Fibroblast of mammary gland (primary cell): ENCODE results near the gene STXBP6.

Experiments
- DNase-seq: peaks from one replicate; pipeline ENCODE4 v3.0.0-alpha.2; 2010; ENCODE audit warnings: low read depth
- H3K4me3 ChIP-seq: 2 replicates; pipeline ENCODE4 v1.5.1; 2011; ENCODE audit warnings: low read depth, mild to moderate bottlenecking, low read length, moderate library complexity; ENCODE audit not compliant: control insufficient read depth
- CTCF ChIP-seq: conservative IDR thresholded peaks from 2 replicates; pipeline ENCODE4 v1.5.1; 2011; ENCODE audit warnings: low read depth, low read length, inconsistent platforms; ENCODE audit not compliant: control insufficient read depth, insufficient read depth

Gene STXBP6

DNA sequence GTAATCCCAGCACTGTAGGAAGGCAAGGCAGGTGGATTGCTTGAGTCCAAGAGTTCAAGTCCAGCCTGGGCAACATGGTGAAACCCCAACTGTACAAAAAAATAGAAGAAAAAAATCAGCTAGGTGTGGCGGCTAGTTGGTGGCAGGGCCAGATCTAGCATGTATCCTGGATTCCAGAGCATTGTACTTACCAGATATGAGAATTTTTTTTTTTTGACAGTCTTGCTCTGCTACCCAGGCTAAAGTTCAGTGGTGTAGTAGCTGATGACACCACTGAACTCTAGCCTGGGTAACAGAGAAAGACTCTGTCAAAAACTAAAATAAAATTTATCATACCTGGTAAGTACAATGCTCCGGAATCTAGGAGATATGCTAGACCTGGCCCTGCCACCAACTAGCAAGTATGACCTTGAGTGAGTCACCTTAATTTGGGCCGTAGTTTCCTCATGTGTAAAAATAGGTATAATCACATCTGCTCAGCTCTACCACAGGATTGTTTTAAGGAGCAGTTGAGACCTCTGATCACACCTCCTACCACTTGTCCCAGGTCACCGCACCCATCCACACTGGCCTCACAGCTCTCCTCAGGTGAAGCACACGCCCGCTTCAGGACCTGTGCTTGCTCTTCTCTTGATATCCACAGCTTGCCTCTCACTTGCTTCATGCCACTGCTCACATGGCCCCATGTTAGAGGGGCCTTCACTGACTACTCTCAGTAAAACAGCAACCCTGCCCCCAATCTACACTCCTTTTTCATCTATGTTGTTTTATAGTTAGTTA is 140.2 kb downstream of the STXBP6 start:
- no peak for DNase-seq
- no peak for TF ChIP-seq CTCF
- no peak overlapping the region for H3K4me3 ChIP-seq

DNA sequence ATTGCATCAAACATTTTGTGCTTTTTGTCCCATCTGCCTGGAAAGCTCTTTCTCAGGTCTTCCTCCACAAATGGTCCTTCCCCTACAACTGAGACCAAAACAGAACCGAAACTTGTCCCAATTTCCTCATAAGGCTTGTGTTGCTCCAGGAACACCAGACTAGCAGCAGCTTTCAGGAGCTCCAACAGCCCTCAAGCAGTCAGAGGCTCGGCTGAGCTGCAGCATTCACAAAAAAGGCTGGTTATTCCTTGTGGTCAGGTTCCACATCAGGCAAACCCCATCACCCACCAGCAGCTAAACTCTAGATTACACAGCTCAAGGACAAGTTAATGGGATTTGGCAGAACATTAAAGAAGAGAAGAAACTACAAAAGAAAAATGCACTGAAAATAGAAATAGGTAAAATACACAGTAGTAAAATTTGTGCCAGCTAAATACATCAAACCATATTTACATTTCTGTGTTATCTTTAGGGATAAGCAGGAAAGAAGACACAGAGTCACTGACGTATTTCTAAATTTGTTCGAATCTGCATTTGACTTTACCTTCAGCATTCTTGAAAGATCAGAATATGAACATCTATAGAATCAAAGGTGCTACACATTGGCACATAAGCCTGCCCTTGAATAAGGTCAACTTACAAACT is 141.2 kb downstream of the STXBP6 start:
- DNase-seq: no peak
- no peak overlapping the region for H3K4me3 ChIP-seq
- no peak for TF ChIP-seq CTCF

- no peak for DNase-seq
- TF ChIP-seq CTCF: no peak
- no peak overlapping the region for H3K4me3 ChIP-seq
Observed at GRCh38 chr14:24904533-24904932, 145.4 kb downstream of the STXBP6 start.

- no peak overlapping the region for H3K4me3 ChIP-seq
- no peak for TF ChIP-seq CTCF
- DNase-seq: peak; percentile 61
Observed at GRCh38 chr14:24903337-24903736, 146.6 kb downstream of the STXBP6 start.

DNA sequence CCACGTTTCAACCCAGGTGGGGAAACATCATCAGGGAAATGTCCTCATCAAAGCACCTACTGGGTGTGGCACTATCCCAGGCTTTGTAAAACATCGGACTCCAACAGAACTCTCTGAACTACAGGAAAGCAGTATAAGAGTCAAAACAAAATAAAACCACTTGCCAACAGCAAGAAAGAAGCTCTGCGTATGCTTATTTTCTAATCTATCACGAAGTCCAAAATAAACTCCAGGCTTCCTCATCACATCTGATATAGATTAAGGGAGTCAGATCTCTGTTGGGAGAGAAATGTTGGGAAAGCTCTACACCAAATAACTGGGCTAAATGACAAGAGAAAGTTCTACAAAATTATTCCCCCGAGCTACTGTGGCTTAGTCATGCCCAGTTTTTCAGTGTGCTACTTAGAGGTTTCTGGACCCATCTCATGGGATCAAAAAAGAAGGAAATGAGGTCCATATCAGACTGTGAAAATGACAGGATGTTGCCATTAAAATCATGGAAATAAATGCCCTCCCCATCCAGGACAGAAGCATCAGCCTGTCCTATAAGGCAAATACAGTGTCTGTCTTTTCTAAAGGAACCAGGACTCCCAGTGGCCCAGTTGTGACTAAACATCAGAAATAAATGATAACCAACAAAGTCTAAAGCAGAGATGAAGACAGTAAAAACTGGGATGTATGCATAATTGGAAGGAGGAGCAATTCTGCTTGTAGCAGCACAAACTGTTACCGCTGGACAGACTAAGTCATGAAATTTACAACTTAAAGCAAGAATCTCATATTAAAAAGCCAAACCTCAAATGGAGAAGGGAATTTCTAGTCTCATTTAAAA is 149.5 kb downstream of the STXBP6 start:
- H3K4me3 ChIP-seq: no peak overlapping the region
- DNase-seq: peak; percentile 92
- TF ChIP-seq CTCF: no peak

DNA sequence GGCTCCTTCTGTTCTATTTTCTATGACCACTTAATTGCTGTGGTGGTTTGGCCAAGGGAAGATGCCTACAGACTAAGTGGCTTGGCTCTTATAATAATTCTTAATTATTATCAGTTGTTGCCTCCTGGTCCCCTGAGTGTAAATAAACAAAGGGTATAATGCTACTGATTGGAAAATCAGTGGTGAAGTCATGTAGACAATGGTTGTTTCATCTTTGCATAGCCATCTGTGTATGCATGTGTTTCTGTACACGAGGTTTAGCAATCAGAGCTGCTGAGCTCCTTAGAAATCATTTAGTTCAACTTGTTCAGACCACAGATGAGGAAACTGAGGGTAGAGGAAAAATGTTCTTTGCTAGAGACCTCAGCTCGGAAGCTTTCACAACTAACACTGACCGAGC is 152.2 kb downstream of the STXBP6 start:
- no peak overlapping the region for H3K4me3 ChIP-seq
- DNase-seq: no peak
- TF ChIP-seq CTCF: no peak
